ENCODE measurements around the gene SMYD1. TPM values are rescaled to one million over a fixed set of nuclear protein-coding genes. Genes with fewer than 3 reads are reported as not detected.
A peak's percentile ranks its signal among the peaks of the same experiment; 100 is the strongest.
"Not testable (repeated sequence)": the region's sequence is repeated elsewhere in the genome, so short reads cannot be mapped to it uniquely, and the experiment has no call there.

SMYD1 gene
- total RNA-seq, 3 donors from 2014 or later (not counting 1 experiment from before 2014, with no cell fraction given): not detected

DNA sequence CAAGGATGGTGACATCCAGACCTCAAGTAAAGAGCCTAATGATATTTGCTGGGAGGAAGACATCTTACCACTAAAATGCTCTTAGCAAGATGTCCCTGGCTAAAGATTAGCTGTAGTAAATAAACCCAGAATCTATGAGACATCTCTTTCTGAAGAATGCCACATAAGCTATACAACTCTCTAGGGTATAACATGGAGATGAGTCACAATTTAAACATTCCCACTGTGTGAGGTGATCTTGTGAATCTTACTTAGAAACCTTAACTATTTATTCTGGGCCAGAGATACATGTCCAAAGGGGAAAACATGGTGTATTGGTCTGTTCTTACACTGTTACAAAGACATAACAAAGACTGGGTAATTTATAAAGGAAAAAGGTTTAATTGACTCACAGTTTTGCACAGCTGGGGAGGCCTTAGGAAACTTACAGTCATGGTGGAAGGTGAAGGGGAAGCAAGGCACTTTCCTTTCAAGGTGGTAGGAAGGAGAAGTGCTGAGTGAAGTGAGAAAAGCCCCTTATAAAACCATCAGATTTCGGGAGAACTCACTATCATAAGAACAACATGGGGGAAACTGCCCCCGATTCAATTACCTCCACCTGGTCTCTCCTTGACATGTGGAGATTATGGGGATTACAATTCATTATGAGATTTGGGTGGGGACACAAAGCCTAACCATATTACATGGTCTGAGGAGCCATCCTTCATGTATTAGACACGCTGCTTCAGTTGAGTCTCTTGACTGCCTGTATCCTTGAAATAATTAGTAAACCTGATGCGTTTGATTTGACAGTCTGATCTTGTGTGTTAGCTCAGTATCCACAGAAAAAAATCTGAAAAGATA is 29.1 kb upstream of the SMYD1 start:
- intact Hi-C loops (cut with micrococcal nuclease): no loop called here
- H3K36me3 ChIP-seq (ENCODE audit: control insufficient read depth, insufficient read depth, low read length): peaks cover 28% of the 10 kb centered on the region
- H3K27me3 ChIP-seq (ENCODE audit: control insufficient read depth, insufficient read depth, low read length): no peaks in the 10 kb centered on the region
- no peaks in the 10 kb centered on the region for H3K27me3 Mint-ChIP-seq (ENCODE audit: low read depth in 2 of 2)
- peaks cover 30 to 37% of the 10 kb centered on the region in 2 donors for H3K4me1 Mint-ChIP-seq
- no peaks in the 10 kb centered on the region for H3K36me3 Mint-ChIP-seq
- TF ChIP-seq CTCF (IDR thresholded peaks at IDR 0.05): no peak
- peak overlapping the region in 1 of 2 donors; percentile 48 for H3K27ac Mint-ChIP-seq
- 96% methylated on average over 2 of the region's 4 CpGs for WGBS (ENCODE audit: insufficient coverage)
- H3K4me3 Mint-ChIP-seq: no peak overlapping the region
- H3K4me3 ChIP-seq (ENCODE audit: low read length): no peak overlapping the region
- no peaks in the 10 kb centered on the region for H3K9me3 ChIP-seq (ENCODE audit: control insufficient read depth, insufficient read depth, low read length)
- H3K27ac ChIP-seq (ENCODE audit: low read length): no peak overlapping the region
- no peaks in the 10 kb centered on the region for H3K9me3 Mint-ChIP-seq
- no peaks in the 10 kb centered on the region for H3K4me1 ChIP-seq (ENCODE audit: control insufficient read depth, insufficient read depth, low read length)
- ATAC-seq: no peak
- no peak for DNase-seq

- peaks cover 27 to 31% of the 10 kb centered on the region in 2 donors for H3K4me1 Mint-ChIP-seq
- no peak for DNase-seq
- ATAC-seq: no peak
- H3K4me3 Mint-ChIP-seq: no peak overlapping the region
- Histone ChIP-seq H3K4me3 (ENCODE audit: low read length) (no peak overlapping the region), H3K9me3 (ENCODE audit: control insufficient read depth, insufficient read depth, low read length) (no peaks in the 10 kb centered on the region), H3K27ac (ENCODE audit: low read length) (no peak overlapping the region), H3K4me1 (ENCODE audit: control insufficient read depth, insufficient read depth, low read length) (no peaks in the 10 kb centered on the region), H3K36me3 (ENCODE audit: control insufficient read depth, insufficient read depth, low read length) (peaks cover 8% of the 10 kb centered on the region), H3K27me3 (ENCODE audit: control insufficient read depth, insufficient read depth, low read length) (no peaks in the 10 kb centered on the region)
- 96% methylated on average over 5 of the region's 5 CpGs for WGBS (ENCODE audit: insufficient coverage)
- no peaks in the 10 kb centered on the region for H3K36me3 Mint-ChIP-seq
- no peaks in the 10 kb centered on the region for H3K27me3 Mint-ChIP-seq (ENCODE audit: low read depth in 2 of 2)
- intact Hi-C loops (cut with micrococcal nuclease): no loop called here
- H3K9me3 Mint-ChIP-seq: no peaks in the 10 kb centered on the region
- peak overlapping the region in 1 of 2 donors; percentile 19 for H3K27ac Mint-ChIP-seq
- no peak for TF ChIP-seq CTCF (IDR thresholded peaks at IDR 0.05)
These were observed 25.1 kb upstream of the SMYD1 start for GRCh38 chr2:88042476-88042875.

- H3K36me3 Mint-ChIP-seq; DNase-seq; H3K9me3 Mint-ChIP-seq; H3K27me3 ChIP-seq (ENCODE audit: control insufficient read depth, insufficient read depth, low read length); H3K27ac ChIP-seq (ENCODE audit: low read length); H3K4me3 ChIP-seq (ENCODE audit: low read length); intact Hi-C loops (cut with micrococcal nuclease); H3K4me1 ChIP-seq (ENCODE audit: control insufficient read depth, insufficient read depth, low read length); H3K9me3 ChIP-seq (ENCODE audit: control insufficient read depth, insufficient read depth, low read length); ATAC-seq; H3K27me3 Mint-ChIP-seq (ENCODE audit: low read depth in 2 of 2); H3K4me3 Mint-ChIP-seq; H3K36me3 ChIP-seq (ENCODE audit: control insufficient read depth, insufficient read depth, low read length): not testable (repeated sequence)
- WGBS (ENCODE audit: insufficient coverage): 99% methylated on average over 4 of the region's 6 CpGs
- Mint-ChIP-seq H3K4me1 (peaks cover 13 to 27% of the 10 kb centered on the region in 2 donors), H3K27ac (peak overlapping the region in 1 of 2 donors; percentile 8)
These were observed 22.1 kb upstream of the SMYD1 start for GRCh38 chr2:88045561-88045960.

DNA sequence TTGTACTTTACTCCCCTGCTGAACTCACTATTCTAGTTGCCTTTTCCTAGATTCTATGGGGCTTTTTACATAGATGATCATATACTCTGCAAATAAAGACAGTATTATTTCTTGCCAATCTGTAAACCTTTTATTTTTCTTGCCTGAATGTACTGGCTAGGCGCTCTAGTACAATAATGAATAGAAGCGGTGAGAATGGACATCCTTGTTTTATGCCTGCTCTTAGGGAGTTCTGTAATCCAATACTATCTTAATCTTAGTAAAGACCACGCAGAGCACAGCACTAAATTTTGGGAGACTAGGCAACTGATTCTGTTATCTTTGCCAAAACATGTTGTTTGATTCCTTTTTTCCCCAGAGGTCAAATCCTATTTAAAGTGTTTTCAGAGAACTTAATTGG is 19.1 kb upstream of the SMYD1 start:
- no peak for ATAC-seq
- H3K4me1 ChIP-seq (ENCODE audit: control insufficient read depth, insufficient read depth, low read length): no peaks in the 10 kb centered on the region
- no peaks in the 10 kb centered on the region for H3K36me3 Mint-ChIP-seq
- DNase-seq: no peak
- peaks cover 21 to 30% of the 10 kb centered on the region in 2 donors for H3K4me1 Mint-ChIP-seq
- no peaks in the 10 kb centered on the region for H3K27me3 Mint-ChIP-seq (ENCODE audit: low read depth in 2 of 2)
- TF ChIP-seq CTCF (IDR thresholded peaks at IDR 0.05): no peak
- no peaks in the 10 kb centered on the region for H3K9me3 ChIP-seq (ENCODE audit: control insufficient read depth, insufficient read depth, low read length)
- no peaks in the 10 kb centered on the region for H3K27me3 ChIP-seq (ENCODE audit: control insufficient read depth, insufficient read depth, low read length)
- H3K27ac Mint-ChIP-seq: peak overlapping the region in 1 of 2 donors; percentile 38
- H3K36me3 ChIP-seq (ENCODE audit: control insufficient read depth, insufficient read depth, low read length): peaks cover 2% of the 10 kb centered on the region
- no peak overlapping the region for H3K4me3 ChIP-seq (ENCODE audit: low read length)
- intact Hi-C loops (cut with micrococcal nuclease): no loop called here
- H3K27ac ChIP-seq (ENCODE audit: low read length): no peak overlapping the region
- H3K4me3 Mint-ChIP-seq: no peak overlapping the region
- 100% methylated on average over 3 of the region's 3 CpGs for WGBS (ENCODE audit: insufficient coverage)
- H3K9me3 Mint-ChIP-seq: no peaks in the 10 kb centered on the region

Data from natural killer cell (primary cell).